ENCODE results near the gene DLAT. TPM values are rescaled to one million over a fixed set of nuclear protein-coding genes. Genes with fewer than 3 reads are reported as not detected.

Gene DLAT
- total RNA-seq, result 33.0 and 52.1 TPM in 2 replicates

GRCh38 chr11:112024773-112025678 is at the start of gene DLAT:
Gene DLAT (plus strand): TSS chr11:112025408. CDS start chr11:112025473, 65 bp downstream.

GRCh38 chr11:112073941-112074811 is 49.0 kb downstream of the DLAT start, which contains the start of the genes NKAPD1 and PIH1D2:
Gene NKAPD1 (plus strand): TSS chr11:112074299. CDS start chr11:112075575, 1,276 bp downstream.
Gene PIH1D2 (minus strand): TSS chr11:112074017. CDS start chr11:112073174, 843 bp downstream.

GRCh38 chr11:112086422-112087191 is 61.4 kb downstream of the DLAT start, which contains the start of the genes SDHD and TIMM8B:
Gene SDHD (plus strand): TSS chr11:112086873. CDS start chr11:112086908, 35 bp downstream.
Gene TIMM8B (minus strand): TSS chr11:112086756. CDS start chr11:112086723, 33 bp downstream.

Other genes starting within 250 kb of the DLAT start
- gene ALG9, start 153.8 kb upstream of the DLAT start, total RNA-seq, result 37.5 and 45.1 TPM in 2 replicates
- gene FDXACB1, start 146.2 kb upstream of the DLAT start, total RNA-seq, result 2.0 and 5.2 TPM in 2 replicates
- 7.3 and 7.9 TPM in 2 replicates for gene CFAP68, start 145.9 kb upstream of the DLAT start, total RNA-seq
- gene CRYAB, start 113.6 kb upstream of the DLAT start, total RNA-seq, result 41.2 and 44.7 TPM in 2 replicates
- gene HSPB2, start 112.7 kb upstream of the DLAT start, total RNA-seq, result 0.28 and 0.77 TPM in 2 replicates
- 0.38 and 1.4 TPM in 2 replicates for gene C11orf52, start 106.5 kb upstream of the DLAT start, total RNA-seq
- 12.5 and 22.3 TPM in 2 replicates for gene DIXDC1, start 88.1 kb upstream of the DLAT start, total RNA-seq
- 1.4 and 1.9 TPM in 2 replicates for gene PIH1D2, start 48.6 kb downstream of the DLAT start, total RNA-seq
- gene NKAPD1, start 48.9 kb downstream of the DLAT start, total RNA-seq, result 21.1 and 27.9 TPM in 2 replicates
- 42.0 and 80.5 TPM in 2 replicates for gene TIMM8B, start 61.3 kb downstream of the DLAT start, total RNA-seq
- gene SDHD, start 61.5 kb downstream of the DLAT start, total RNA-seq, result 158 and 183 TPM in 2 replicates
- gene IL18, start 138.7 kb downstream of the DLAT start, total RNA-seq, result under 0.01 TPM in 2 replicates
- not detected in 2 replicates for gene TEX12, start 142.0 kb downstream of the DLAT start, total RNA-seq
- gene BCO2, start 150.1 kb downstream of the DLAT start, total RNA-seq, result 0.38 and 2.3 TPM in 2 replicates
- gene PTS, start 201.0 kb downstream of the DLAT start, total RNA-seq, result 57.5 and 92.2 TPM in 2 replicates
- gene PLET1, start 235.5 kb downstream of the DLAT start, total RNA-seq, result not detected in 2 replicates

All from regular cardiac myocyte (primary cell).